GM12878 (cell line): ENCODE data around the gene TPMT.

ENCODE experiments used
- CBFB ChIP-seq: IDR thresholded peaks from 2 replicates; pipeline ENCODE4 v1.6.1; 2016; ENCODE audit warnings: antibody characterized with exemption, low read depth
- EZH2 ChIP-seq: IDR thresholded peaks from 2 replicates; pipeline ENCODE4 v1.6.1; 2012; ENCODE audit warnings: low read depth, mild to moderate bottlenecking, control low read depth, inconsistent platforms, low read length, borderline replicate concordance; ENCODE audit not compliant: control insufficient read depth
- FOS ChIP-seq: IDR thresholded peaks from 3 replicates; pipeline ENCODE4 v1.6.1; 2011; ENCODE audit warnings: borderline replicate concordance; ENCODE audit not compliant: insufficient read length; ENCODE audit errors: extremely low read depth
- GATAD2B ChIP-seq: fragments of 450-650 bp; conservative IDR thresholded peaks from 2 replicates; pipeline ENCODE4 v1.6.1; 2017; ENCODE audit warnings: low read depth, mild to moderate bottlenecking, moderate library complexity
- POLR2AphosphoS5 ChIP-seq: IDR thresholded peaks from 2 replicates; pipeline ENCODE4 v1.6.1; 2011; ENCODE audit warnings: mild to moderate bottlenecking, low read length, inconsistent platforms
- RFX5 ChIP-seq: IDR thresholded peaks from 2 replicates; pipeline ENCODE4 v1.6.1; 2011; ENCODE audit warnings: low read depth, low read length, improper control_type of control experiment
- SUZ12 ChIP-seq: fragments of 200-600 bp; sonication (generic); IDR thresholded peaks from one replicate; pipeline ENCODE4 v1.6.1; 2018; ENCODE audit warnings: antibody characterized with exemption, mild to moderate bottlenecking; ENCODE audit not compliant: unreplicated experiment
- TCF7 ChIP-seq: IDR thresholded peaks from 2 replicates; pipeline ENCODE4 v1.6.1; 2014; ENCODE audit warnings: antibody characterized with exemption, borderline replicate concordance
- TF ChIP-seq, protein P1 (sequence below), 3 experiments: IDR thresholded peaks in 2 of 3; conservative IDR thresholded peaks in 1 of 3; 2 replicates each; pipeline ENCODE4 v1.5.1; 2011; ENCODE audit warnings: low read depth in 3 of 3, low read length in 3 of 3, mild to moderate bottlenecking in 3 of 3, control low read depth in 2 of 3, moderate library complexity in 2 of 3, inconsistent platforms in 1 of 3, mixed read lengths in 1 of 3; ENCODE audit not compliant: control insufficient read depth in 2 of 3, insufficient read depth in 1 of 3; ENCODE audit errors: extremely low read depth in 1 of 3
- TF ChIP-seq, protein P2 (sequence below): fragments of 450-650 bp; conservative IDR thresholded peaks from 2 replicates; pipeline ENCODE4 v1.6.1; 2017; ENCODE audit warnings: mild to moderate bottlenecking, moderate library complexity
- TF ChIP-seq, protein P3 (sequence below): IDR thresholded peaks from 2 replicates; pipeline ENCODE4 v1.6.1; 2011; ENCODE audit warnings: low read depth, low read length, improper control_type of control experiment, borderline replicate concordance

DNA sequence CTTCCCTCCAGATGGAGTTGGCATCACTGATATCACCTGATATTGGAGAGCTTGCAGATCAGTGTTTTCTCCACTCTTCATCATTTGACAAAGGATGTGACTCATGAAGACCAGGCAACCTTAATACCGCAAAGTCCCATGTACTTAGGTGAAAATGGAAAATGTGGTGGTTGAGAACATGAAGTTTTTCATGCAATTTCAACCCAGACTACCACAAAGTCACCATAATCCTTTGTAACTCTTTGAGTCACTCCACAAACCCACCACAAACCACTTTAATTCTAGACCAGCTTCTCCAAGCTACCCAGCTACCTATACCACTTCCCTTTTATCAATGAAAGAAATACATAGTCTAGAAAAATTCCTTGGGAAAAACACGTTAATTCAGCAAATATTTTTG lies 39.5 kb downstream of the TPMT start:
- TF ChIP-seq RFX5, result no peak
- no peak for TF ChIP-seq SUZ12
- no peak for TF ChIP-seq EZH2
- TF ChIP-seq, protein P1, sequence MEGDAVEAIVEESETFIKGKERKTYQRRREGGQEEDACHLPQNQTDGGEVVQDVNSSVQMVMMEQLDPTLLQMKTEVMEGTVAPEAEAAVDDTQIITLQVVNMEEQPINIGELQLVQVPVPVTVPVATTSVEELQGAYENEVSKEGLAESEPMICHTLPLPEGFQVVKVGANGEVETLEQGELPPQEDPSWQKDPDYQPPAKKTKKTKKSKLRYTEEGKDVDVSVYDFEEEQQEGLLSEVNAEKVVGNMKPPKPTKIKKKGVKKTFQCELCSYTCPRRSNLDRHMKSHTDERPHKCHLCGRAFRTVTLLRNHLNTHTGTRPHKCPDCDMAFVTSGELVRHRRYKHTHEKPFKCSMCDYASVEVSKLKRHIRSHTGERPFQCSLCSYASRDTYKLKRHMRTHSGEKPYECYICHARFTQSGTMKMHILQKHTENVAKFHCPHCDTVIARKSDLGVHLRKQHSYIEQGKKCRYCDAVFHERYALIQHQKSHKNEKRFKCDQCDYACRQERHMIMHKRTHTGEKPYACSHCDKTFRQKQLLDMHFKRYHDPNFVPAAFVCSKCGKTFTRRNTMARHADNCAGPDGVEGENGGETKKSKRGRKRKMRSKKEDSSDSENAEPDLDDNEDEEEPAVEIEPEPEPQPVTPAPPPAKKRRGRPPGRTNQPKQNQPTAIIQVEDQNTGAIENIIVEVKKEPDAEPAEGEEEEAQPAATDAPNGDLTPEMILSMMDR (IDR thresholded peaks at IDR 0.05 in 2 of 3, conservative IDR thresholded peaks at IDR 0.05 in 1 of 3; ENCODE audit: control insufficient read depth in 2 of 3, extremely low read depth in 1 of 3, insufficient read depth in 1 of 3, low read depth in 3 of 3, low read length in 3 of 3), result no peak
- TF ChIP-seq CBFB, result no peak
- no peak for TF ChIP-seq TCF7
- TF ChIP-seq FOS, result no peak
- TF ChIP-seq, protein P2, sequence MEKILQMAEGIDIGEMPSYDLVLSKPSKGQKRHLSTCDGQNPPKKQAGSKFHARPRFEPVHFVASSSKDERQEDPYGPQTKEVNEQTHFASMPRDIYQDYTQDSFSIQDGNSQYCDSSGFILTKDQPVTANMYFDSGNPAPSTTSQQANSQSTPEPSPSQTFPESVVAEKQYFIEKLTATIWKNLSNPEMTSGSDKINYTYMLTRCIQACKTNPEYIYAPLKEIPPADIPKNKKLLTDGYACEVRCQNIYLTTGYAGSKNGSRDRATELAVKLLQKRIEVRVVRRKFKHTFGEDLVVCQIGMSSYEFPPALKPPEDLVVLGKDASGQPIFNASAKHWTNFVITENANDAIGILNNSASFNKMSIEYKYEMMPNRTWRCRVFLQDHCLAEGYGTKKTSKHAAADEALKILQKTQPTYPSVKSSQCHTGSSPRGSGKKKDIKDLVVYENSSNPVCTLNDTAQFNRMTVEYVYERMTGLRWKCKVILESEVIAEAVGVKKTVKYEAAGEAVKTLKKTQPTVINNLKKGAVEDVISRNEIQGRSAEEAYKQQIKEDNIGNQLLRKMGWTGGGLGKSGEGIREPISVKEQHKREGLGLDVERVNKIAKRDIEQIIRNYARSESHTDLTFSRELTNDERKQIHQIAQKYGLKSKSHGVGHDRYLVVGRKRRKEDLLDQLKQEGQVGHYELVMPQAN, result no peak
- TF ChIP-seq, protein P3, sequence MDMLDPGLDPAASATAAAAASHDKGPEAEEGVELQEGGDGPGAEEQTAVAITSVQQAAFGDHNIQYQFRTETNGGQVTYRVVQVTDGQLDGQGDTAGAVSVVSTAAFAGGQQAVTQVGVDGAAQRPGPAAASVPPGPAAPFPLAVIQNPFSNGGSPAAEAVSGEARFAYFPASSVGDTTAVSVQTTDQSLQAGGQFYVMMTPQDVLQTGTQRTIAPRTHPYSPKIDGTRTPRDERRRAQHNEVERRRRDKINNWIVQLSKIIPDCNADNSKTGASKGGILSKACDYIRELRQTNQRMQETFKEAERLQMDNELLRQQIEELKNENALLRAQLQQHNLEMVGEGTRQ, result no peak
- TF ChIP-seq POLR2AphosphoS5, result no peak
- no peak for TF ChIP-seq GATAD2B
